PFSK-1 (cell line): ENCODE measurements around the gene DEFB113.

ENCODE experiments used
- FOXP2 ChIP-seq: optimal IDR thresholded peaks from 2 replicates; pipeline ENCODE3; 2011; ENCODE audit warnings: borderline replicate concordance, control low read depth, inconsistent platforms; ENCODE audit not compliant: insufficient read depth; ENCODE audit errors: extremely low read length, extremely low read depth
- POLR2AphosphoS5 ChIP-seq: IDR thresholded peaks from 2 replicates; pipeline ENCODE4 v1.6.1; 2012; ENCODE audit warnings: low read depth, mild to moderate bottlenecking, control low read depth, low read length, moderate library complexity
- REST ChIP-seq, 2 experiments: IDR thresholded peaks; 2 replicates each; pipeline versions ENCODE4 v1.6.1 to v1.8.0; 2011 to 2012; ENCODE audit warnings: low read depth in 2 of 2, low read length in 2 of 2, control low read depth in 1 of 2, inconsistent platforms in 1 of 2, mild to moderate bottlenecking in 1 of 2, moderate library complexity in 1 of 2; ENCODE audit not compliant: insufficient read depth in 1 of 2
- SIN3A ChIP-seq: IDR thresholded peaks from 2 replicates; pipeline ENCODE4 v1.6.1; 2012; ENCODE audit warnings: mild to moderate bottlenecking, low read length, moderate library complexity, borderline replicate concordance; ENCODE audit not compliant: insufficient read depth
- TAF1 ChIP-seq: IDR thresholded peaks from 2 replicates; pipeline ENCODE4 v1.6.1; 2012; ENCODE audit warnings: low read length, control low read depth, borderline replicate concordance; ENCODE audit not compliant: insufficient read depth

Gene DEFB113

GRCh38 chr6:49978332-49979226 is 9.2 kb upstream of the DEFB113 start:
- TF ChIP-seq REST (IDR thresholded peaks at IDR 0.05; ENCODE audit: insufficient read depth in 1 of 2, low read depth in 2 of 2, low read length in 2 of 2) (no peak), TAF1 (no peak), FOXP2 (no peak), POLR2AphosphoS5 (no peak), SIN3A (no peak)

- no peak for TF ChIP-seq POLR2AphosphoS5
- TF ChIP-seq SIN3A = no peak
- TF ChIP-seq FOXP2 = no peak
- no peak for TF ChIP-seq REST (IDR thresholded peaks at IDR 0.05; ENCODE audit: insufficient read depth in 1 of 2, low read depth in 2 of 2, low read length in 2 of 2)
- TF ChIP-seq TAF1 = no peak
Observed at GRCh38 chr6:49966823-49967222, 2.6 kb downstream of the DEFB113 start.

GRCh38 chr6:49966334-49966733 is 3.1 kb downstream of the DEFB113 start:
- no peak for TF ChIP-seq TAF1
- no peak for TF ChIP-seq POLR2AphosphoS5
- TF ChIP-seq FOXP2 = no peak
- no peak for TF ChIP-seq REST (IDR thresholded peaks at IDR 0.05; ENCODE audit: insufficient read depth in 1 of 2, low read depth in 2 of 2, low read length in 2 of 2)
- no peak for TF ChIP-seq SIN3A

GRCh38 chr6:49964064-49964463 is 5.4 kb downstream of the DEFB113 start, which contains the start of gene DEFB114:
Gene DEFB114, minus strand, starts transcription at chr6:49964164. Its CDS starts 59 bp downstream, at chr6:49964105.
- TF ChIP-seq TAF1 (no peak), REST (IDR thresholded peaks at IDR 0.05; ENCODE audit: insufficient read depth in 1 of 2, low read depth in 2 of 2, low read length in 2 of 2) (no peak), SIN3A (no peak)
